GM12873 (cell line): Measurements from ENCODE around the gene ZFYVE26.
"Not testable (repeated sequence)": the region's sequence is repeated elsewhere in the genome, so short reads cannot be mapped to it uniquely, and the experiment has no call there.

Source experiments
- CTCF ChIP-seq: IDR thresholded peaks from 2 replicates; pipeline ENCODE4 v1.5.1; 2012; ENCODE audit warnings: low read depth, mild to moderate bottlenecking, moderate library complexity, low read length, control low read depth; ENCODE audit not compliant: insufficient read depth; ENCODE audit errors: missing control alignments

Gene ZFYVE26

DNA sequence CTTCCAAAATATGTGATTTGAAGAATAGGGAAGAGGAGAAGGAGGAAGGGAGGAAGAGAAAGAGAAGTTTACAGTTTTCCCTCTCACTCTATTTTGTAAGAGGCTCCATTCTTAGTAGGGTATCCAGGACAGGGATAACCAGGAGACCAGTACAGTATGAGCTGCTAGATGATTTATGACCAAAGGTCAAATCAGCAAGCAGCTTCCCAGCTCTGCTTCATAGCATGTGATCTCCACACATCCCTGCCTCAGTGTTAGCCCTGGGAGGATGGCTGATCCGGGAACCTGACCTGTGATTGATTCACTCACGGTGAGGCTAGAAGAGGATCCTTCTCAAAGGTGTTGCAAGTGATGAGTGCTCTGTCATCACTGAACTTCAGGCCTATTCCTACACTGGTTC lies 98.1 kb downstream of the ZFYVE26 start:
- no peak for TF ChIP-seq CTCF

- TF ChIP-seq CTCF = no peak
Observed at GRCh38 chr14:67717048-67717447, 99.3 kb downstream of the ZFYVE26 start.

- no peak for TF ChIP-seq CTCF
Observed at GRCh38 chr14:67710209-67710608, 106.2 kb downstream of the ZFYVE26 start.

DNA sequence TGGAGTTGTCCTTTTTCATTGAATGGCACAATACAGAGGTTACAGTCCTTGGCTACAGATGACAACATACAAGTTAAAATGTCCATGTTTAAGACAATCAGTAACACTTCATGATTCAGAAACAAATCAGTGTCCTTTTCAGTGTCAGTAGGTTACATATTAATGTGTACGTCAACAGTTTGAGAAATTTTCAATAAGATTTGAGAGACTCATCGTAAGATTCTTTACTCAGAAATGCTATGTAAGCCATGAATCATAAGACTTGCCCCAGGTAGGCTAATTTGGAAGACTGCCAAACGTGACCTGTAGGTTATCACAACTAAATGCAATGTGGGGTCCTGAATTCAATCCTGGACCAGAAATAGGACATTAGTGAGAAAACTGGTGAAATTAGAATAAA lies 111.2 kb downstream of the ZFYVE26 start:
- TF ChIP-seq CTCF = no peak

DNA sequence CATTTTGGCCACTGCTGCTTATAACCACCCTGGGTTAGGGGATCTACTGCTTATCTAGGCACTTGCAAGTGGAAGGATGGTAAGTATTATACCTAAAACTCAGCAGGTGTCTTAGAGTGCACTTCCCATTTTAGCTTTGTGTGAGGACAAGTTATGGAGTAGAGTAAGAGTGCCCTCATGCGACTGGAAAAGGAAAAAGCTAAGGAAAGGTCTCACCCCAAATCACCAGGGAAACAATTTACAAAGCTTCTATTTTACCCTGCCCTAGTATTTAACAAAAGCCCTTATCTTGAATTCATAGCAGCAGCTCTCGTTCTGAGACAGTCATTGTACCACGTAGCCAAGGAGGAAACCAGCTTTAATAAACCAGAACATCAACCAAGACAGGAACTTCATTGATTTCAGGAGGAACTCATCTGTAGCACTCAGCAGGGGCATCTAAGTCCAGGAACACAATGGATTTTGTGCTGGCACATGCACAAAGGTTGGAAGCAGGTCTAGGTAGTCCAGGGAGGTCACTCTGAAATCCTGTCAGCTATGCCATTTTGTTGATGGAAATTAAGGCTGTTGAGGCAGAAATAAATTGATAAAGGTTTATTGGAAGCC lies 111.8 kb downstream of the ZFYVE26 start:
- TF ChIP-seq CTCF = peak; percentile 75

DNA sequence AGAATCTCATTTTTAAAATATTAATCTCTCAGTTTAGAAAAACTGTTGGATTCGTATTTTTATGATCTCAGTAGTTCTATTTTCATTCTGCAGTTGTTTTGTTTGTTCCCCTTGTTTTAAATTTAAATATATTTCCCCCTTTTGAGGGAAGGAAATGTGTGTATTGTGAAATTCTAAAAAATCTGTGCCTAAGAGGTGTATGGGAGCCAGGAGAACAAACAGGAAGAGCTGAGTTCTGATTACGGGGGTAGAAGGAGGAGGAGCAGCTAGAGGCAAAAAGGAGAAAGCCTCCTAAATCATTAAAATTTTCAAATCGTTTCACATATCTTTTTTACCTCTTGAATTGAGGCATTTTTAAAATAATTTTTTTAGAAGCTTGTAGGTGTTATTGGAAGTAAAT lies 112.4 kb downstream of the ZFYVE26 start:
- no peak for TF ChIP-seq CTCF

DNA sequence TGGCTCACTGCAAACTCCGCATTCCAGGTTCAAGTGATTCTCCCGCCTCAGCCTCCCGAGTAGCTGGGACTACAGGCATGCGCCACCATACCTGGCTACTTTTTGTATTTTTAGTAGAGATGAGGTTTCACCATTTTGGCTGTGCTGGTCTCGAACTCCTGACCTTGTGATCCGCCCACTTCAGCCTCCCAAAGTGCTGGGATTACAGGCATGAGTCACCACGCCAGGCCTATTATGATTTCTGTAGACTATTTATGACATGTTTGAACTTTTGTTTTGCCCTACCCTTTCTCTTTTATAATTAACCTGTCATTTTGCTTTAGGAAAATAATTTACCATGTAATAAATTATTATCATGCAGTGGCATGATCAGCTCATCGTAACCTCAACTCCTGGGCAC lies 114.9 kb downstream of the ZFYVE26 start, which contains the start of gene RDH12:
RDH12 (plus strand) TSS at position 395 of the 400 bp plus-strand sequence. CDS start 20,757 bp downstream, outside the sequence.
- TF ChIP-seq CTCF = not testable (repeated sequence)
